GM23248 (cell line): ENCODE data around the gene PCSK2. TPM values are rescaled to one million over a fixed set of nuclear protein-coding genes. Genes with fewer than 3 reads are reported as not detected.

Experiments
- DNase-seq: peaks from one replicate; pipeline ENCODE4 v3.0.0-alpha.2; 2015
- H2AFZ ChIP-seq: fragments of 200-600 bp; sonication (generic); 2 replicates; pipeline ENCODE4 v1.6.1; 2016; ENCODE audit warnings: antibody characterized with exemption
- H3F3A ChIP-seq: fragments of 200-600 bp; sonication (generic); 2 replicates; pipeline ENCODE4 v1.6.1; 2016; ENCODE audit warnings: mild to moderate bottlenecking, antibody characterized with exemption, mixed run types; ENCODE audit not compliant: insufficient read depth
- H3K27ac ChIP-seq: fragments of 200-600 bp; sonication (generic); 2 replicates; pipeline ENCODE4 v1.5.1; 2016; ENCODE audit warnings: mild to moderate bottlenecking
- H3K27me3 ChIP-seq: fragments of 200-600 bp; sonication (generic); replicated peaks from 2 replicates; pipeline ENCODE4 v1.6.1; 2016; ENCODE audit warnings: mild to moderate bottlenecking; ENCODE audit not compliant: insufficient read depth
- H3K36me3 ChIP-seq: fragments of 200-600 bp; sonication (generic); 2 replicates; pipeline ENCODE4 v1.6.1; 2016; ENCODE audit warnings: low read depth, mild to moderate bottlenecking
- H3K4me1 ChIP-seq: fragments of 200-600 bp; sonication (generic); 2 replicates; pipeline ENCODE4 v1.6.1; 2016; ENCODE audit warnings: mild to moderate bottlenecking; ENCODE audit not compliant: insufficient read depth
- H3K4me2 ChIP-seq: fragments of 200-600 bp; sonication (generic); one replicate; pipeline ENCODE4 v1.6.1; 2016; ENCODE audit warnings: mild to moderate bottlenecking; ENCODE audit not compliant: unreplicated experiment
- H3K4me3 ChIP-seq: fragments of 200-600 bp; sonication (generic); 2 replicates; pipeline ENCODE4 v1.5.1; 2016; ENCODE audit warnings: mild to moderate bottlenecking
- H3K79me2 ChIP-seq: fragments of 200-600 bp; sonication (generic); 2 replicates; pipeline ENCODE4 v1.6.1; 2016; ENCODE audit warnings: mild to moderate bottlenecking; ENCODE audit not compliant: insufficient read depth
- H3K9ac ChIP-seq: fragments of 200-600 bp; sonication (generic); 2 replicates; pipeline ENCODE4 v1.6.1; 2016; ENCODE audit warnings: mild to moderate bottlenecking
- H3K9me2 ChIP-seq: fragments of 200-600 bp; sonication (generic); 2 replicates; pipeline ENCODE4 v1.6.1; 2016; ENCODE audit warnings: mixed run types, mild to moderate bottlenecking, moderate library complexity; ENCODE audit not compliant: insufficient read depth
- H3K9me3 ChIP-seq: fragments of 200-600 bp; sonication (generic); one replicate; pipeline ENCODE4 v1.6.1; 2017; ENCODE audit warnings: low read depth
- H4K20me1 ChIP-seq: fragments of 200-600 bp; sonication (generic); 2 replicates; pipeline ENCODE4 v1.6.0; 2016; ENCODE audit not compliant: insufficient read depth
- EZH2 ChIP-seq: fragments of 200-600 bp; sonication (generic); IDR thresholded peaks from 2 replicates; pipeline ENCODE4 v1.6.1; 2018; ENCODE audit warnings: antibody characterized with exemption, mild to moderate bottlenecking; ENCODE audit not compliant: insufficient read depth, poor library complexity, severe bottlenecking
- EZH2phosphoT487 ChIP-seq: fragments of 200-600 bp; sonication (generic); IDR thresholded peaks from 2 replicates; pipeline ENCODE4 v1.6.1; 2018; ENCODE audit warnings: antibody characterized with exemption, moderate library complexity, mild to moderate bottlenecking, low read depth; ENCODE audit not compliant: insufficient read depth
- WGBS, 2 experiments: methylation state at CpG; one replicate each; pipeline ENCODE4 v1.1.6; 2015 to 2017; ENCODE audit warnings: low lambda C conversion rate in 2 of 2, low coverage in 1 of 2; ENCODE audit errors: missing lambda C conversion rate in 2 of 2; 5-methylcytosine and 5-hydroxymethylcytosine counted together
- in situ Hi-C: fragments of 300-500 bp; cut with MboI; formaldehyde crosslinking; loops from 2 replicates; pipeline ENCODE4 v1.15.0; 2020
- polyA plus RNA-seq: library from polyadenylated mRNA; unstranded; fragments of >200 nt; fragmentation: Nextera tagmentation; extraction: Ambion mirVana; gene quantifications from 2 replicates; pipeline ENCODE4 v1.2.1, GENCODE V29; 2016
- total RNA-seq: library from RNA; depleted of rRNA; stranded (reverse); fragments of >200 nt; shearing (Covaris generic); gene quantifications from 2 replicates; pipeline ENCODE4 v1.2.3, GENCODE V29; 2014

PCSK2 gene
- total and polyA plus RNA-seq, 2 experiments from 2014 or later = not detected

DNA sequence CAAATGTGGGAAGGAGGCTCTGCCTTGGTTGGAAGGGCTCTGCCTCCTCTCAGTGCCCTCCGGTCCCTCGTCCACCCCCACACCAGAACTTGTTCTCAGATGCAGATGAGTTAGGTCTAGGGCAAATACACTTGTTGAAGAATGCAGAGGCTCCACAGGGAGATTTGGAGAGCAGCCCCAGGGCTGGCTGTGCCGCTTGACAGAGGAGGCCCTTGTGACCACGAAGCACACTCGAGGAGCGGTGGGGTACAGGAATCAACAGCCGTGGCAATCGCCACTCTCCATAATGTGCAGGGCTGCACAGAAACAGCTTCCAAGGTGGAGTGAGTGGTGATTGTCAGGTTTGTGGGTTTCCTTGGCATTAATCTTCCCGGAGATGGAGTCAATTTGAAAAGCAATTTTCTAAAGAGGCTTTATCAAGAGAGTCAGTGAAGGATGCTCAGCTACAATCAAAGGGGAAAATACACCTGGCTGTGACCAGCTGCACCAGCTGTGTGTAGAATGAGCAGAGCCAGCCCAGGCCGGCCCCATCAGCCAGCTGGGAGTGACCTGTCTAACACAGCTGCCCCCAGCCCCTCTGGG is 244.9 kb downstream of the PCSK2 start:
- Histone ChIP-seq H3K4me3 (no peak overlapping the region), H2AFZ (no peak overlapping the region), H3K27me3 (peaks cover 9% of the 10 kb centered on the region; the same call in 1 of the 2 replicates), H3K9ac (no peak overlapping the region), H3F3A (no peaks in the 10 kb centered on the region), H3K36me3 (no peaks in the 10 kb centered on the region), H4K20me1 (no peaks in the 10 kb centered on the region), H3K9me2 (no peaks in the 10 kb centered on the region), H3K4me1 (no peaks in the 10 kb centered on the region), H3K9me3 (no peaks in the 10 kb centered on the region), H3K79me2 (no peaks in the 10 kb centered on the region), H3K27ac (no peak overlapping the region), H3K4me2 (no peak overlapping the region)
- TF ChIP-seq EZH2phosphoT487 (no peak), EZH2 (no peak)
- 45 to 46% methylated on average over 10 of the region's 10 CpGs for WGBS, 2 experiments
- in situ Hi-C loops = no loop called here
- no peak for DNase-seq

DNA sequence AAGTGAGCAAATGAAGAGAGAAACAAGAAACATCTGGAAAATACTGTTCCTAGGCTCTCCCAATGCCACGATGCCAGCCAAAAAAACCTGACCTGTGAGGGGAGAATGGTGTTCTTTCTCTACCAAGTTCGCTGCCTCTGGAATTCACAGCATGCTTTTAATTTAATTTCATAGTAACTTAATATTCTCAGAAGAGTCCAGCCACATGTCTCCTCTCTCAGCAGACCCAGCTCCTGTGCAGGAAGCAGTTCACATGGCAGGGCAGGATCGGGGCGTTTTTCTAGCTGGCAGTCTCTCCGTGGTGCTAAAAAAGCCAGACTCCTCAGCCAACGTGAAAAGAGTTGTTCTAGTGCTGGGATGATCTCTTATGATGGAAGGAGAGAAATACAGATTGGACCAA is 246.8 kb downstream of the PCSK2 start:
- Histone ChIP-seq H3K4me3 (no peak overlapping the region), H3K4me2 (no peak overlapping the region), H3K9me2 (no peaks in the 10 kb centered on the region), H3K9me3 (no peaks in the 10 kb centered on the region), H3K27me3 (peaks cover 9% of the 10 kb centered on the region; the same call in 1 of the 2 replicates), H4K20me1 (no peaks in the 10 kb centered on the region), H3K36me3 (no peaks in the 10 kb centered on the region), H3F3A (no peaks in the 10 kb centered on the region), H3K9ac (no peak overlapping the region), H3K79me2 (no peaks in the 10 kb centered on the region), H3K27ac (no peak overlapping the region), H3K4me1 (no peaks in the 10 kb centered on the region), H2AFZ (no peak overlapping the region)
- in situ Hi-C loops = no loop called here
- DNase-seq = no peak
- WGBS, 2 experiments = 4 to 6% methylated on average over 6 of the region's 6 CpGs
- TF ChIP-seq EZH2phosphoT487 (no peak), EZH2 (no peak)

DNA sequence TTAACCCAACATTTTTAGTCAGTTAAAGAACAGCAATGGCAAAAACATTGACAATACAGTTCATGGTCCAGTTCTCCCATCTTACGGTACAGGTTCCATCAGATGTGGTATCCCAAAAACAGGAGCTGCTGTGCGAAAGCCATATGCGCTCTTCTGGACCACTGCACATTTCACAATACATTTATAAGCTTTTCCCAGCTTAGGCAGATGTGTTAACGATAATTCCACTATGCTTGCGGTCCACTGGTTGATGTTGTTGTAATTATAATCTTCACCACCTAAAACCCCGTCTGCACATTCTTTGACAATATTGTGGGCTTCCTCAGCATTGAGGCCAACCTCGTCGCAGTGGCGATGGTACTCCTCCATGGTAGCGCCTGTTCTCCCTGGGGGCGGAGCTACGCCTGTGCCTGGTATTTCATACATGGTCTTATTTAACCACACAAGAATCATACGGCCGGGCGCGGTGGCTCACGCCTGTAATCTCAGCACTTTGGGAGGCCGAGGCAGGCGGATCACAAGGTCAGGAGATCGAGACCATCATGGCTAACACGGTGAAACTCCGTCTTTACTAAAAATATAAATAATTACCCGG is 252.3 kb downstream of the PCSK2 start:
- H3K27me3 ChIP-seq = peaks cover 3% of the 10 kb centered on the region; the same call in 1 of the 2 replicates
- H4K20me1 ChIP-seq = no peaks in the 10 kb centered on the region
- no peaks in the 10 kb centered on the region for H3K9me3 ChIP-seq
- H2AFZ ChIP-seq = no peak overlapping the region
- H3K27ac ChIP-seq = no peak overlapping the region
- no peaks in the 10 kb centered on the region for H3K9me2 ChIP-seq
- no peaks in the 10 kb centered on the region for H3K36me3 ChIP-seq
- no peak overlapping the region for H3K4me3 ChIP-seq
- in situ Hi-C loops = no loop called here
- no peak overlapping the region for H3K4me2 ChIP-seq
- H3K9ac ChIP-seq = no peak overlapping the region
- 77 to 82% methylated on average over 23 of the region's 23 CpGs for WGBS, 2 experiments
- no peaks in the 10 kb centered on the region for H3K4me1 ChIP-seq
- no peak for TF ChIP-seq EZH2phosphoT487
- no peak for TF ChIP-seq EZH2
- no peak for DNase-seq
- H3K79me2 ChIP-seq = no peaks in the 10 kb centered on the region
- no peaks in the 10 kb centered on the region for H3F3A ChIP-seq

DNA sequence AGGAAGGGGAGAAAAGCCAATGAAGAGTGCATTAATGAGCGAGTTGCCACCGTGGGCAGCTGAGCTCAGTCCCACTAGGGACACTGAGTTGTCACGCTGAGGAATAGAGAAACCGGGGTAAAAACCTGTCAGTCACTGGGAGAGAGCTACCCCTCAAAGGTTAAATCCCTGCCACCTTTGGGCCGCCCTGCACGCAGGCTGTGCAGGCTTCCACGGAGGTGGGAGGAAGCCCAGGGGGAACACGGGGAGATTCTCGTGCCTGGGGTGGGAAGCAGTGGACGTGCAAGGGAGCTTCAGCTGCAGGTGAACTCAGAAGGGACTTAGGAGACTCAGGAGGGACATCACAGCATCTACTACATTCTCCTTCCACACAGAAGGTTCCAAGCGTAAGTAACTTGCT is 253.9 kb downstream of the PCSK2 start:
- DNase-seq = no peak
- no peaks in the 10 kb centered on the region for H3K9me3 ChIP-seq
- H3F3A ChIP-seq = no peaks in the 10 kb centered on the region
- no peaks in the 10 kb centered on the region for H3K4me1 ChIP-seq
- 53 to 64% methylated on average over 11 of the region's 11 CpGs for WGBS, 2 experiments
- H3K9me2 ChIP-seq = no peaks in the 10 kb centered on the region
- H3K27me3 ChIP-seq = peaks cover 4% of the 10 kb centered on the region; the same call in 1 of the 2 replicates
- H4K20me1 ChIP-seq = no peaks in the 10 kb centered on the region
- TF ChIP-seq EZH2 (no peak), EZH2phosphoT487 (no peak)
- in situ Hi-C loops = no loop called here
- H3K27ac ChIP-seq = no peak overlapping the region
- H3K4me2 ChIP-seq = no peak overlapping the region
- H3K36me3 ChIP-seq = no peaks in the 10 kb centered on the region
- no peaks in the 10 kb centered on the region for H3K79me2 ChIP-seq
- H3K4me3 ChIP-seq = no peak overlapping the region
- no peak overlapping the region for H3K9ac ChIP-seq
- no peak overlapping the region for H2AFZ ChIP-seq

DNA sequence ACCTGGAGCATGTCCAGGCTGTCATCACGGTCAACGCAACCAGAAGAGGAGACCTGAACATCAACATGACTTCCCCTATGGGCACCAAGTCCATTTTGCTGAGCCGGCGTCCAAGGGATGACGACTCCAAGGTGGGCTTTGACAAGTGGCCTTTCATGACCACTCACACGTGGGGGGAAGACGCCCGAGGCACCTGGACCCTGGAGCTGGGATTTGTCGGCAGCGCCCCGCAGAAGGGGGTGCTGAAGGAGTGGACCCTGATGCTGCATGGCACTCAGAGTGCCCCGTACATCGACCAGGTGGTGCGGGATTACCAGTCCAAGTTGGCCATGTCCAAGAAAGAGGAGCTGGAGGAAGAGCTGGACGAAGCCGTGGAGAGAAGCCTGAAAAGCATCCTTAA is 254.8 kb downstream of the PCSK2 start:
- DNase-seq = no peak

More for the DNA sequence above, 254.8 kb downstream of the PCSK2 start:
- H2AFZ ChIP-seq = no peak overlapping the region
- H3K4me1 ChIP-seq = no peaks in the 10 kb centered on the region
- H3K27ac ChIP-seq = no peak overlapping the region
- 66 to 80% methylated on average over 16 of the region's 16 CpGs for WGBS, 2 experiments
- no peaks in the 10 kb centered on the region for H3K9me2 ChIP-seq
- no peaks in the 10 kb centered on the region for H4K20me1 ChIP-seq
- H3K79me2 ChIP-seq = no peaks in the 10 kb centered on the region
- H3K27me3 ChIP-seq = peaks cover 13% of the 10 kb centered on the region
- no peak overlapping the region for H3K4me2 ChIP-seq
- in situ Hi-C loops = no loop called here
- no peaks in the 10 kb centered on the region for H3K36me3 ChIP-seq
- no peak overlapping the region for H3K9ac ChIP-seq
- H3K4me3 ChIP-seq = no peak overlapping the region
- H3K9me3 ChIP-seq = no peaks in the 10 kb centered on the region
- TF ChIP-seq EZH2phosphoT487 (no peak), EZH2 (no peak)
- no peaks in the 10 kb centered on the region for H3F3A ChIP-seq
